H9 (cell line): Measurements from ENCODE around the gene ZBTB38. TPM values are rescaled to one million over a fixed set of nuclear protein-coding genes. Genes with fewer than 3 reads are reported as not detected.

Experiments used
- DNase-seq: peaks from one replicate; pipeline ENCODE4 v3.0.0-alpha.2; 2017
- H2AFZ ChIP-seq: one replicate; pipeline ENCODE4 v1.6.1; 2013; ENCODE audit warnings: mild to moderate bottlenecking, low read length, control low read depth, moderate library complexity
- H2AK5ac ChIP-seq: 2 replicates; pipeline ENCODE4 v1.6.1; 2013; ENCODE audit warnings: low read length, control low read depth, mixed read lengths; ENCODE audit not compliant: insufficient read length
- H2BK120ac ChIP-seq: one replicate; pipeline ENCODE4 v1.6.1; 2013; ENCODE audit warnings: low read depth, mild to moderate bottlenecking, low read length, control low read depth, inconsistent platforms; ENCODE audit not compliant: poor library complexity, severe bottlenecking
- H2BK12ac ChIP-seq: 2 replicates; pipeline ENCODE4 v1.6.1; 2013; ENCODE audit warnings: low read length, control low read depth, mixed read lengths, low read depth; ENCODE audit not compliant: insufficient read length
- H2BK15ac ChIP-seq: 2 replicates; pipeline ENCODE4 v1.6.1; 2013; ENCODE audit warnings: low read depth, low read length, control low read depth
- H2BK20ac ChIP-seq: one replicate; pipeline ENCODE4 v1.6.1; 2013; ENCODE audit warnings: low read depth, mild to moderate bottlenecking, low read length, control low read depth, inconsistent platforms; ENCODE audit not compliant: poor library complexity, severe bottlenecking
- H2BK5ac ChIP-seq: 2 replicates; pipeline ENCODE4 v1.6.1; 2013; ENCODE audit warnings: low read length, control low read depth, mixed read lengths; ENCODE audit not compliant: insufficient read length
- H3K14ac ChIP-seq: 2 replicates; pipeline ENCODE4 v1.6.1; 2013; ENCODE audit warnings: low read length, control low read depth; ENCODE audit not compliant: insufficient read depth
- H3K18ac ChIP-seq: 2 replicates; pipeline ENCODE4 v1.6.1; 2013; ENCODE audit warnings: low read depth, mild to moderate bottlenecking, mixed read lengths, low read length, control low read depth; ENCODE audit not compliant: insufficient read length
- H3K23ac ChIP-seq: 2 replicates; pipeline ENCODE4 v1.6.1; 2013; ENCODE audit warnings: low read length, control low read depth, mixed read lengths, low read depth; ENCODE audit not compliant: insufficient read length
- H3K23me2 ChIP-seq: 2 replicates; pipeline ENCODE4 v1.6.1; 2013; ENCODE audit warnings: low read depth, mild to moderate bottlenecking, mixed read lengths, low read length, control low read depth; ENCODE audit not compliant: insufficient read length, poor library complexity, severe bottlenecking
- H3K27ac ChIP-seq: 2 replicates; pipeline ENCODE4 v1.5.1; 2013; ENCODE audit warnings: low read length, control low read depth, mixed read lengths, low read depth; ENCODE audit not compliant: insufficient read length
- H3K27me3 ChIP-seq: 2 replicates; pipeline ENCODE4 v1.6.1; 2013; ENCODE audit warnings: low read length, control low read depth, inconsistent platforms; ENCODE audit not compliant: insufficient read depth
- H3K4ac ChIP-seq: 2 replicates; pipeline ENCODE4 v1.6.1; 2013; ENCODE audit warnings: low read depth, mild to moderate bottlenecking, control low read depth, inconsistent platforms, low read length, moderate library complexity
- H3K4me1 ChIP-seq: 2 replicates; pipeline ENCODE4 v1.6.1; 2013; ENCODE audit warnings: low read length, control low read depth, inconsistent platforms; ENCODE audit not compliant: insufficient read depth
- H3K4me2 ChIP-seq: 2 replicates; pipeline ENCODE4 v1.6.1; 2013; ENCODE audit warnings: low read length, control low read depth, mixed read lengths; ENCODE audit not compliant: insufficient read length, insufficient read depth
- H3K56ac ChIP-seq: 2 replicates; pipeline ENCODE4 v1.6.1; 2013; ENCODE audit warnings: low read depth, mild to moderate bottlenecking, mixed read lengths, low read length, control low read depth; ENCODE audit not compliant: insufficient read length
- H3K79me1 ChIP-seq: 2 replicates; pipeline ENCODE4 v1.6.1; 2013; ENCODE audit warnings: low read depth, mild to moderate bottlenecking, moderate library complexity, low read length, control low read depth, inconsistent platforms; ENCODE audit not compliant: insufficient read depth, poor library complexity, severe bottlenecking
- H3K79me2 ChIP-seq: 2 replicates; pipeline ENCODE4 v1.6.1; 2013; ENCODE audit warnings: low read length, control low read depth, inconsistent platforms; ENCODE audit not compliant: insufficient read depth
- H3K9ac ChIP-seq: 2 replicates; pipeline ENCODE4 v1.6.1; 2013; ENCODE audit warnings: low read length, control low read depth, mixed read lengths; ENCODE audit not compliant: insufficient read length; ENCODE audit errors: extremely low read depth
- H3K9me3 ChIP-seq: one replicate; pipeline ENCODE4 v1.6.1; 2013; ENCODE audit warnings: low read depth, low read length, inconsistent platforms; ENCODE audit not compliant: control insufficient read depth
- H3T11ph ChIP-seq: one replicate; pipeline ENCODE4 v1.6.1; 2013; ENCODE audit warnings: mild to moderate bottlenecking, low read length, control low read depth, inconsistent platforms
- H4K20me1 ChIP-seq: one replicate; pipeline ENCODE4 v1.6.1; 2013; ENCODE audit not compliant: control insufficient read depth, insufficient read length, insufficient read depth
- H4K5ac ChIP-seq: 2 replicates; pipeline ENCODE4 v1.6.1; 2013; ENCODE audit warnings: low read depth, mild to moderate bottlenecking, mixed read lengths, low read length, control low read depth; ENCODE audit not compliant: insufficient read length
- H4K8ac ChIP-seq: replicated peaks from 2 replicates; pipeline ENCODE4 v1.6.1; 2013; ENCODE audit warnings: low read length, control low read depth, mixed read lengths, low read depth; ENCODE audit not compliant: insufficient read length
- H4K91ac ChIP-seq: 2 replicates; pipeline ENCODE4 v1.6.1; 2013; ENCODE audit warnings: low read depth, mild to moderate bottlenecking, moderate library complexity, mixed read lengths, low read length, control low read depth; ENCODE audit not compliant: insufficient read length
- H3K27ac Mint-ChIP-seq, 3 experiments: 2 replicates in 2 of 3; 3 replicates in 1 of 3; pipeline ENCODE4 v1.8.0; 2020 to 2021; ENCODE audit warnings: mixed read lengths in 3 of 3, mild to moderate bottlenecking in 1 of 3, moderate library complexity in 1 of 3
- H3K27me3 Mint-ChIP-seq: 2 replicates; pipeline ENCODE4 v1.8.0; 2021; ENCODE audit warnings: low read depth, mild to moderate bottlenecking, moderate library complexity, mixed read lengths
- H3K36me3 Mint-ChIP-seq, 3 experiments: 2 replicates in 2 of 3; 3 replicates in 1 of 3; pipeline ENCODE4 v1.8.0; 2020 to 2021; ENCODE audit warnings: low read depth in 3 of 3, mixed read lengths in 3 of 3; ENCODE audit not compliant: insufficient read depth in 1 of 3
- H3K4me1 Mint-ChIP-seq, 2 experiments: 2 replicates each; pipeline ENCODE4 v1.8.0; 2020; ENCODE audit warnings: mixed read lengths in 2 of 2
- H3K4me3 Mint-ChIP-seq, 2 experiments: 2 replicates in 1 of 2; 3 replicates in 1 of 2; pipeline ENCODE4 v1.8.0; 2020 to 2021; ENCODE audit warnings: mild to moderate bottlenecking in 2 of 2, mixed read lengths in 2 of 2, moderate library complexity in 1 of 2
- H3K9me3 Mint-ChIP-seq, 2 experiments: 2 replicates in 1 of 2; 3 replicates in 1 of 2; pipeline ENCODE4 v1.8.0; 2020; ENCODE audit warnings: mild to moderate bottlenecking in 2 of 2, mixed read lengths in 2 of 2, moderate library complexity in 1 of 2
- CTCF ChIP-seq: fragments of 200-600 bp; sonication (generic); conservative IDR thresholded peaks from 3 replicates; pipeline ENCODE4 v1.8.0; 2021; ENCODE audit warnings: antibody characterized with exemption, mild to moderate bottlenecking
- WGBS: extraction: QIAGEN DNeasy Blood & Tissue Kit; methylation state at CpG from one replicate; pipeline ENCODE4 v1.1.7; 2013; ENCODE audit warnings: missing lambda C conversion rate, low lambda C conversion rate, mixed read lengths; ENCODE audit not compliant: insufficient read length; ENCODE audit errors: extremely low coverage; 5-methylcytosine and 5-hydroxymethylcytosine counted together
- total RNA-seq: library from RNA; stranded (reverse); gene quantifications from 2 replicates; pipeline ENCODE4 v1.2.1, GENCODE V29; 2021

The ZBTB38 gene
- total RNA-seq, 1 experiment from 2014 or later = 14.6 TPM

- H3K9me3 ChIP-seq = no peaks in the 10 kb centered on the region
- H3K79me2 ChIP-seq = no peaks in the 10 kb centered on the region
- H3K27me3 Mint-ChIP-seq = no peaks in the 10 kb centered on the region; the same call in 1 of the 2 replicates
- no peak overlapping the region for H2BK15ac ChIP-seq
- no peak overlapping the region for H3K4me2 ChIP-seq
- no peaks in the 10 kb centered on the region for H3K27me3 ChIP-seq
- no peak overlapping the region for H2BK120ac ChIP-seq
- H3K23me2 ChIP-seq = no peaks in the 10 kb centered on the region
- H4K8ac ChIP-seq = no peak overlapping the region
- no peak overlapping the region for H2BK20ac ChIP-seq
- no peak overlapping the region for H3K14ac ChIP-seq
- H3K9me3 Mint-ChIP-seq = peaks cover 10 to 11% of the 10 kb centered on the region in 2 experiments
- H2AFZ ChIP-seq = no peak overlapping the region
- WGBS = no CpG with 5 or more reads among the region's 6 CpGs
- no peak overlapping the region for H3K4me3 Mint-ChIP-seq
- no peak overlapping the region for H3K23ac ChIP-seq
- no peak overlapping the region for H2BK12ac ChIP-seq
- H2AK5ac ChIP-seq = no peak overlapping the region
- H3K27ac Mint-ChIP-seq = no peak overlapping the region
- H3K27ac ChIP-seq = no peak overlapping the region
- H2BK5ac ChIP-seq = no peak overlapping the region
- H3K4me1 Mint-ChIP-seq = peaks cover 9 to 11% of the 10 kb centered on the region in 2 experiments
- H3K9ac ChIP-seq = no peak overlapping the region
- H3K18ac ChIP-seq = no peak overlapping the region
- H3K56ac ChIP-seq = no peak overlapping the region
- H4K20me1 ChIP-seq = no peaks in the 10 kb centered on the region
- H3K36me3 Mint-ChIP-seq = peaks cover 0 to 11% (median 4%) of the 10 kb centered on the region in 3 experiments; a peak in 4 of 7 replicates
- no peaks in the 10 kb centered on the region for H3K4me1 ChIP-seq
- H3K79me1 ChIP-seq = no peaks in the 10 kb centered on the region
- DNase-seq = no peak
- no peak overlapping the region for H4K5ac ChIP-seq
- no peak overlapping the region for H3K4ac ChIP-seq
- no peak overlapping the region for H3T11ph ChIP-seq
- TF ChIP-seq CTCF = peak; percentile 81
- H4K91ac ChIP-seq = no peak overlapping the region
Observed at GRCh38 chr3:141360888-141361598, 7.3 kb upstream of the ZBTB38 start.
